ENCODE results near the gene GPX6.

GRCh38 chr6:28551891-28552666 lies 36.5 kb upstream of the GPX6 start:
- TF ChIP-seq CTCF (IDR thresholded peaks at IDR 0.05) (no peak), ZFX (IDR thresholded peaks at IDR 0.05; ENCODE audit: borderline replicate concordance) (no peak)
